ENCODE data around the gene THUMPD1.
"Not testable (repeated sequence)": the region's sequence is repeated elsewhere in the genome, so short reads cannot be mapped to it uniquely, and the experiment has no call there.

The THUMPD1 gene

GRCh38 chr16:20727181-20727580 lies 14.4 kb downstream of the THUMPD1 start:
- H3K4me3 ChIP-seq (ENCODE audit: extremely low read depth, insufficient read depth, low read length, poor library complexity, severe bottlenecking): no peak overlapping the region
- no peaks in the 10 kb centered on the region for H3K36me3 ChIP-seq (ENCODE audit: control insufficient read depth, insufficient read depth, low read length)
- H3K9me3 ChIP-seq (ENCODE audit: control insufficient read depth, low read length): no peaks in the 10 kb centered on the region
- H3K27ac ChIP-seq (ENCODE audit: low read depth, low read length, severe bottlenecking): no peak overlapping the region
- H3K4me1 ChIP-seq (ENCODE audit: control insufficient read depth, insufficient read depth, low read length, poor library complexity, severe bottlenecking): no peaks in the 10 kb centered on the region
- 67 to 75% methylated on average over 1 to 2 of the region's 3 CpGs for WGBS, 2 experiments (ENCODE audit: insufficient coverage in 2 of 2)

- H3K27ac ChIP-seq (ENCODE audit: low read depth, low read length, severe bottlenecking): no peak overlapping the region
- H3K9me3 ChIP-seq (ENCODE audit: control insufficient read depth, low read length): no peaks in the 10 kb centered on the region
- no peaks in the 10 kb centered on the region for H3K4me1 ChIP-seq (ENCODE audit: control insufficient read depth, insufficient read depth, low read length, poor library complexity, severe bottlenecking)
- H3K4me3 ChIP-seq (ENCODE audit: extremely low read depth, insufficient read depth, low read length, poor library complexity, severe bottlenecking): no peak overlapping the region
- H3K36me3 ChIP-seq (ENCODE audit: control insufficient read depth, insufficient read depth, low read length): no peaks in the 10 kb centered on the region
These were observed 15.0 kb downstream of the THUMPD1 start for GRCh38 chr16:20726661-20727060.

GRCh38 chr16:20720251-20720650 lies 21.4 kb downstream of the THUMPD1 start:
- H3K36me3 ChIP-seq (ENCODE audit: control insufficient read depth, insufficient read depth, low read length): no peaks in the 10 kb centered on the region
- 86 to 100% methylated on average over 1 to 2 of the region's 4 CpGs for WGBS, 2 experiments (ENCODE audit: insufficient coverage in 2 of 2)
- H3K4me3 ChIP-seq (ENCODE audit: extremely low read depth, insufficient read depth, low read length, poor library complexity, severe bottlenecking): no peak overlapping the region
- H3K4me1 ChIP-seq (ENCODE audit: control insufficient read depth, insufficient read depth, low read length, poor library complexity, severe bottlenecking): no peaks in the 10 kb centered on the region
- no peaks in the 10 kb centered on the region for H3K9me3 ChIP-seq (ENCODE audit: control insufficient read depth, low read length)
- no peak overlapping the region for H3K27ac ChIP-seq (ENCODE audit: low read depth, low read length, severe bottlenecking)

GRCh38 chr16:20717718-20718117 lies 23.9 kb downstream of the THUMPD1 start:
- H3K27ac ChIP-seq (ENCODE audit: low read depth, low read length, severe bottlenecking); H3K4me3 ChIP-seq (ENCODE audit: extremely low read depth, insufficient read depth, low read length, poor library complexity, severe bottlenecking); H3K9me3 ChIP-seq (ENCODE audit: control insufficient read depth, low read length); H3K36me3 ChIP-seq (ENCODE audit: control insufficient read depth, insufficient read depth, low read length); H3K4me1 ChIP-seq (ENCODE audit: control insufficient read depth, insufficient read depth, low read length, poor library complexity, severe bottlenecking): not testable (repeated sequence)

GRCh38 chr16:20711277-20711911 lies 30.2 kb downstream of the THUMPD1 start:
- WGBS, 2 experiments (ENCODE audit: insufficient coverage in 2 of 2): 89 to 93% methylated on average over 3 to 5 of the region's 7 CpGs
- Histone ChIP-seq H3K9me3 (ENCODE audit: control insufficient read depth, low read length) (no peaks in the 10 kb centered on the region), H3K36me3 (ENCODE audit: control insufficient read depth, insufficient read depth, low read length) (no peaks in the 10 kb centered on the region), H3K4me3 (ENCODE audit: extremely low read depth, insufficient read depth, low read length, poor library complexity, severe bottlenecking) (no peak overlapping the region), H3K4me1 (ENCODE audit: control insufficient read depth, insufficient read depth, low read length, poor library complexity, severe bottlenecking) (no peaks in the 10 kb centered on the region), H3K27ac (ENCODE audit: low read depth, low read length, severe bottlenecking) (no peak overlapping the region)

GRCh38 chr16:20708129-20708528 lies 33.5 kb downstream of the THUMPD1 start:
- H3K4me1 ChIP-seq (ENCODE audit: control insufficient read depth, insufficient read depth, low read length, poor library complexity, severe bottlenecking); H3K9me3 ChIP-seq (ENCODE audit: control insufficient read depth, low read length); H3K36me3 ChIP-seq (ENCODE audit: control insufficient read depth, insufficient read depth, low read length); H3K4me3 ChIP-seq (ENCODE audit: extremely low read depth, insufficient read depth, low read length, poor library complexity, severe bottlenecking); H3K27ac ChIP-seq (ENCODE audit: low read depth, low read length, severe bottlenecking): not testable (repeated sequence)
- WGBS, 2 experiments (ENCODE audit: insufficient coverage in 2 of 2): no CpG with 5 or more reads among the region's 3 CpGs

GRCh38 chr16:20707461-20707860 lies 34.2 kb downstream of the THUMPD1 start:
- Histone ChIP-seq H3K36me3 (ENCODE audit: control insufficient read depth, insufficient read depth, low read length) (no peaks in the 10 kb centered on the region), H3K4me1 (ENCODE audit: control insufficient read depth, insufficient read depth, low read length, poor library complexity, severe bottlenecking) (no peaks in the 10 kb centered on the region), H3K27ac (ENCODE audit: low read depth, low read length, severe bottlenecking) (no peak overlapping the region), H3K4me3 (ENCODE audit: extremely low read depth, insufficient read depth, low read length, poor library complexity, severe bottlenecking) (no peak overlapping the region), H3K9me3 (ENCODE audit: control insufficient read depth, low read length) (no peaks in the 10 kb centered on the region)
- WGBS, 2 experiments (ENCODE audit: insufficient coverage in 2 of 2): 82 to 83% methylated on average over 2 of the region's 2 CpGs

- not testable (repeated sequence) for H3K4me1 ChIP-seq (ENCODE audit: control insufficient read depth, insufficient read depth, low read length, poor library complexity, severe bottlenecking); H3K4me3 ChIP-seq (ENCODE audit: extremely low read depth, insufficient read depth, low read length, poor library complexity, severe bottlenecking); H3K36me3 ChIP-seq (ENCODE audit: control insufficient read depth, insufficient read depth, low read length); H3K27ac ChIP-seq (ENCODE audit: low read depth, low read length, severe bottlenecking); H3K9me3 ChIP-seq (ENCODE audit: control insufficient read depth, low read length)
- WGBS, 2 experiments (ENCODE audit: insufficient coverage in 2 of 2): no CpG with 5 or more reads among the region's 1 CpG
These were observed 35.6 kb downstream of the THUMPD1 start for GRCh38 chr16:20705972-20706371.

- Histone ChIP-seq H3K36me3 (ENCODE audit: control insufficient read depth, insufficient read depth, low read length) (no peaks in the 10 kb centered on the region), H3K27ac (ENCODE audit: low read depth, low read length, severe bottlenecking) (no peak overlapping the region), H3K4me3 (ENCODE audit: extremely low read depth, insufficient read depth, low read length, poor library complexity, severe bottlenecking) (no peak overlapping the region), H3K9me3 (ENCODE audit: control insufficient read depth, low read length) (no peaks in the 10 kb centered on the region), H3K4me1 (ENCODE audit: control insufficient read depth, insufficient read depth, low read length, poor library complexity, severe bottlenecking) (no peaks in the 10 kb centered on the region)
- WGBS, 2 experiments (ENCODE audit: insufficient coverage in 2 of 2): 80% methylated on average over 1 of the region's 3 CpGs; no CpG with 5 or more reads in 1 of the 2 experiments
These were observed 37.3 kb downstream of the THUMPD1 start for GRCh38 chr16:20704281-20704680.

- H3K9me3 ChIP-seq (ENCODE audit: control insufficient read depth, low read length); H3K4me1 ChIP-seq (ENCODE audit: control insufficient read depth, insufficient read depth, low read length, poor library complexity, severe bottlenecking); H3K27ac ChIP-seq (ENCODE audit: low read depth, low read length, severe bottlenecking); H3K36me3 ChIP-seq (ENCODE audit: control insufficient read depth, insufficient read depth, low read length); H3K4me3 ChIP-seq (ENCODE audit: extremely low read depth, insufficient read depth, low read length, poor library complexity, severe bottlenecking): not testable (repeated sequence)
These were observed 39.9 kb downstream of the THUMPD1 start for GRCh38 chr16:20701692-20702091.

- Histone ChIP-seq H3K9me3 (ENCODE audit: control insufficient read depth, low read length) (no peaks in the 10 kb centered on the region), H3K27ac (ENCODE audit: low read depth, low read length, severe bottlenecking) (no peak overlapping the region), H3K4me1 (ENCODE audit: control insufficient read depth, insufficient read depth, low read length, poor library complexity, severe bottlenecking) (no peaks in the 10 kb centered on the region), H3K36me3 (ENCODE audit: control insufficient read depth, insufficient read depth, low read length) (no peaks in the 10 kb centered on the region), H3K4me3 (ENCODE audit: extremely low read depth, insufficient read depth, low read length, poor library complexity, severe bottlenecking) (no peak overlapping the region)
- no CpG with 5 or more reads among the region's 2 CpGs for WGBS, 2 experiments (ENCODE audit: insufficient coverage in 2 of 2)
These were observed 45.0 kb downstream of the THUMPD1 start for GRCh38 chr16:20696618-20697017.
